Measurements from ENCODE around the gene NFE2.
"Not testable (repeated sequence)": the region's sequence is repeated elsewhere in the genome, so short reads cannot be mapped to it uniquely, and the experiment has no call there.

NFE2 gene

GRCh38 chr12:54292083-54292930, 8.5 kb downstream of the NFE2 start:
- 94 to 95% methylated on average over 28 to 29 of the region's 30 CpGs for WGBS, 2 experiments (ENCODE audit: insufficient coverage in 2 of 2)
- no peak overlapping the region for H3K4me3 ChIP-seq (ENCODE audit: extremely low read depth, insufficient read depth, low read length, poor library complexity, severe bottlenecking)
- H3K36me3 ChIP-seq (ENCODE audit: control insufficient read depth, insufficient read depth, low read length): peaks cover 13% of the 10 kb centered on the region
- H3K27ac ChIP-seq (ENCODE audit: low read depth, low read length, severe bottlenecking): no peak overlapping the region
- H3K9me3 ChIP-seq (ENCODE audit: control insufficient read depth, low read length): no peaks in the 10 kb centered on the region
- peaks cover 2% of the 10 kb centered on the region for H3K4me1 ChIP-seq (ENCODE audit: control insufficient read depth, insufficient read depth, low read length, poor library complexity, severe bottlenecking)

- H3K4me1 ChIP-seq (ENCODE audit: control insufficient read depth, insufficient read depth, low read length, poor library complexity, severe bottlenecking): peaks cover 4% of the 10 kb centered on the region
- no peak overlapping the region for H3K4me3 ChIP-seq (ENCODE audit: extremely low read depth, insufficient read depth, low read length, poor library complexity, severe bottlenecking)
- H3K9me3 ChIP-seq (ENCODE audit: control insufficient read depth, low read length): no peaks in the 10 kb centered on the region
- peak overlapping the region; percentile 37 for H3K27ac ChIP-seq (ENCODE audit: low read depth, low read length, severe bottlenecking)
- peaks cover 57% of the 10 kb centered on the region for H3K36me3 ChIP-seq (ENCODE audit: control insufficient read depth, insufficient read depth, low read length)
- WGBS, 2 experiments (ENCODE audit: insufficient coverage in 2 of 2): 92 to 93% methylated on average over 7 of the region's 8 CpGs
These were observed 13.3 kb downstream of the NFE2 start for GRCh38 chr12:54287261-54288157.

- WGBS, 2 experiments (ENCODE audit: insufficient coverage in 2 of 2): 94% methylated on average over 6 to 11 of the region's 12 CpGs
- no peaks in the 10 kb centered on the region for H3K9me3 ChIP-seq (ENCODE audit: control insufficient read depth, low read length)
- peaks cover 68% of the 10 kb centered on the region for H3K36me3 ChIP-seq (ENCODE audit: control insufficient read depth, insufficient read depth, low read length)
- H3K4me3 ChIP-seq (ENCODE audit: extremely low read depth, insufficient read depth, low read length, poor library complexity, severe bottlenecking): no peak overlapping the region
- peak overlapping the region; percentile 38 for H3K27ac ChIP-seq (ENCODE audit: low read depth, low read length, severe bottlenecking)
- peaks cover 4% of the 10 kb centered on the region for H3K4me1 ChIP-seq (ENCODE audit: control insufficient read depth, insufficient read depth, low read length, poor library complexity, severe bottlenecking)
These were observed 14.5 kb downstream of the NFE2 start for GRCh38 chr12:54286042-54287030.

DNA sequence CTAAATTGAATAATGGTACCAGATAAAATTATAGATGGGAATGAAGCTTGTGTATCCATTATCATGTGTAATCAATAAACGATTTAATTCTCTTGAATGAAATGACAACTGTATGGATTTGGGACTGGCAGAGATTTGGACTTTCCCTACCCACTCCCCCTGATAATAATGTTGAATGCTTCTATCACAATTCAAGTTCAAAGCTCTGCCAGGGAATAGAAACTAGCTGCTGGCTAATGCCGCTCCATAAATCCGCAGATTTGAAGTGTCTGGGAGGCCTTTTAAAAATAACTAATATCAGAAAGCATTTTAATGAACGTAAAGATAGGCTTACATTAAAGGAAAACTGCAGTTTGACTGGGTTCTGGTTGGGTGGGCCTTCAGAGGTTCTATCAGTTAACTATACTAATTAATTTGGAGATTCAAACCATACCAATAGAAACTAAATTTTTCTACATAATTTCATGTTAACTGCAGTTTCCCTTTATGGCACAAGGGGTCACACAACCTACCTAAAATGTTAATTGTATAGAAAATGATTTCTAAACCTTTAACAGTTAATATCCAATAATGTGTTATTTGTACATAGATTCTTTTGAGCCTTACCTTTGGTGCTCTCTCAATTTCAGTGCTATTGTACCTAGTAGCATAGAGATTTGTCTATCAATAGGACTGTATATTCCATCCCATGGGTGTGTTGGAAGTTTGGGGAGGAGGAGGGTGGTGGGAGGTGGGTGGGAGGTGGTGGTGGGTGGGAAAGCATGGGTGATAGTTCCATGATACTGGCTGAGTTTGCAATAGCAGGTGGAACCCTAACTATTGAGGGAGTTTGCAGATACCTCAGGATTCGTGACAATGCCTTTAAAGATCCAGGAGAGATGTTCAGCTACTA, 15.4 kb downstream of the NFE2 start:
- H3K4me3 ChIP-seq (ENCODE audit: extremely low read depth, insufficient read depth, low read length, poor library complexity, severe bottlenecking): peak overlapping the region; percentile 18
- H3K4me1 ChIP-seq (ENCODE audit: control insufficient read depth, insufficient read depth, low read length, poor library complexity, severe bottlenecking): peaks cover 4% of the 10 kb centered on the region
- 83 to 100% methylated on average over 1 of the region's 5 CpGs for WGBS, 2 experiments (ENCODE audit: insufficient coverage in 2 of 2)
- H3K9me3 ChIP-seq (ENCODE audit: control insufficient read depth, low read length): no peaks in the 10 kb centered on the region
- H3K36me3 ChIP-seq (ENCODE audit: control insufficient read depth, insufficient read depth, low read length): peaks cover 70% of the 10 kb centered on the region
- peak overlapping the region; percentile 71 for H3K27ac ChIP-seq (ENCODE audit: low read depth, low read length, severe bottlenecking)

DNA sequence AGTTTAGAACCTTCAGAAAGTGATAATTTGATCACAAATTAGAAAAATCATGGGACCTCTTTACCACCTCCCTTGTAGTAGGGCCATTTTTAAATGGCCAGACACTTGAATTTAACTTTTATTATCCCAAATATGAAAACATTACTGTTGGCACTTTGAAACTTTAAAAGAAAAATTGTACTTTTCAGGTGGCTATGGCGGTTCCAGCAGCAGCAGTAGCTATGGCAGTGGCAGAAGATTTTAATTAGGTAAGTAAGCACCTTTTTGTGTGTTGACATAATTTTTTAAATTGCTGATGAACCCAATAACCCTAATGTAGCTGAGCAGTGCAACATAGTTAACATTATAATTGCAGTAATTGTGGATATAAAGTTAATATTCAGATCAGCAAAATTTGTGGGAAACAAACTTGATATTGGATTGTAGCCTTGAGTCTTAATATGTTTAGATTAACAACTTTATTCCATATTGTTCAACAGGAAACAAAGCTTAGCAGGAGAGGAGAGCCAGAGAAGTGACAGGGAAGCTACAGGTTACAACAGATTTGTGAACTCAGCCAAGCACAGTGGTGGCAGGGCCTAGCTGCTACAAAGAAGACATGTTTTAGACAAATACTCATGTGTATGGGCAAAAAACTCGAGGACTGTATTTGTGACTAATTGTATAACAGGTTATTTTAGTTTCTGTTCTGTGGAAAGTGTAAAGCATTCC, 16.6 kb downstream of the NFE2 start:
- H3K36me3 ChIP-seq (ENCODE audit: control insufficient read depth, insufficient read depth, low read length): peaks cover 70% of the 10 kb centered on the region
- WGBS, 2 experiments (ENCODE audit: insufficient coverage in 2 of 2): 100% methylated on average over 1 of the region's 2 CpGs; no CpG with 5 or more reads in 1 of the 2 experiments
- not testable (repeated sequence) for H3K4me1 ChIP-seq (ENCODE audit: control insufficient read depth, insufficient read depth, low read length, poor library complexity, severe bottlenecking); H3K9me3 ChIP-seq (ENCODE audit: control insufficient read depth, low read length)
- peak overlapping the region; percentile 74 for H3K4me3 ChIP-seq (ENCODE audit: extremely low read depth, insufficient read depth, low read length, poor library complexity, severe bottlenecking)
- H3K27ac ChIP-seq (ENCODE audit: low read depth, low read length, severe bottlenecking): peak overlapping the region; percentile 43

DNA sequence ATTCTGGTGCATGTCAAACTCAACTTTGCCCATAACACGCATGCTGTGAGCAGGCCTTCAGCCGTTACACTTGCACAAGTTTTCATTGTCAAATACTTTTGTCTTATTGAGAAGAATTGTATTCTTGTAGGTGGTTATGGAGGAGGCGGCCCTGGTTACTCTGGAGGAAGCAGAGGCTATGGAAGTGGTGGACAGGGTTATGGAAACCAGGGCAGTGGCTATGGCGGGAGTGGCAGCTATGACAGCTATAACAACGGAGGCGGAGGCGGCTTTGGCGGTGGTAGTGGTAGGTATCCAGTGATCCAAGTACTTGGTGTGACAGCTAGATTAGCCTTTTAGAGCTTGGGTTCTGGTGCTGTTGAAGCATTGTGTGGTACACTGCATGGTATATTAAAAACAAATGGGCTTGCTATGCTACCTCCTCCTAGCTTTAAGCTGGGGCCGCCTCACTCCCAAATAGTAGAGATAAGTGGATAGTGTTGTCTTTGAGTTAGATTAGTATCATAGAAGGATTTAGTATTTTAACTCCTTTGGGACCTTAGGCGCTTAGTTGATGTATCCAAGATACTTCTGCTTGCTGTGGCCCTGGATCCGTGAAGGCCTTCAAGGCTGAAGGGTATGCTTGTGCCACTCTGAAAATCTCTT, 17.7 kb downstream of the NFE2 start:
- H3K9me3 ChIP-seq (ENCODE audit: control insufficient read depth, low read length): no peaks in the 10 kb centered on the region
- peak overlapping the region; percentile 43 for H3K27ac ChIP-seq (ENCODE audit: low read depth, low read length, severe bottlenecking)
- peaks cover 4% of the 10 kb centered on the region for H3K4me1 ChIP-seq (ENCODE audit: control insufficient read depth, insufficient read depth, low read length, poor library complexity, severe bottlenecking)
- peak overlapping the region; percentile 74 for H3K4me3 ChIP-seq (ENCODE audit: extremely low read depth, insufficient read depth, low read length, poor library complexity, severe bottlenecking)
- 54 to 64% methylated on average over 4 to 8 of the region's 11 CpGs for WGBS, 2 experiments (ENCODE audit: insufficient coverage in 2 of 2)
- H3K36me3 ChIP-seq (ENCODE audit: control insufficient read depth, insufficient read depth, low read length): peaks cover 65% of the 10 kb centered on the region

DNA sequence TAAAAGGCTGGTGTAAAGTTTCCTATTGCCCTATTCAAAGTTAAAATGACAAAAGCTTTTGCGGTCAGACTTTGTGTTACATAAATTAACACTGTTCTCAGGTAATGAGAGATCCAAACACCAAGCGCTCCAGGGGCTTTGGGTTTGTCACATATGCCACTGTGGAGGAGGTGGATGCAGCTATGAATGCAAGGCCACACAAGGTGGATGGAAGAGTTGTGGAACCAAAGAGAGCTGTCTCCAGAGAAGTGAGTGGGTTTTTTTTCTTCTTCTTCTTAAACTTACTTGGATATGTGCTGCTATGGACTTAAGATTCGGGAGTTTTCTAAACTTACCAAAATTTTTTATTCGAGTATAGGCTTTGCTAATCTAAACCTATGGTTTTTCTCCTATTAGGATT, 19.1 kb downstream of the NFE2 start:
- Histone ChIP-seq H3K4me3 (ENCODE audit: extremely low read depth, insufficient read depth, low read length, poor library complexity, severe bottlenecking) (peak overlapping the region; percentile 74), H3K4me1 (ENCODE audit: control insufficient read depth, insufficient read depth, low read length, poor library complexity, severe bottlenecking) (peaks cover 14% of the 10 kb centered on the region), H3K36me3 (ENCODE audit: control insufficient read depth, insufficient read depth, low read length) (peaks cover 57% of the 10 kb centered on the region), H3K27ac (ENCODE audit: low read depth, low read length, severe bottlenecking) (peak overlapping the region; percentile 96)
- WGBS, 2 experiments (ENCODE audit: insufficient coverage in 2 of 2): 0% methylated on average over 1 of the region's 4 CpGs; no CpG with 5 or more reads in 1 of the 2 experiments
- H3K9me3 ChIP-seq (ENCODE audit: control insufficient read depth, low read length): not testable (repeated sequence)

DNA sequence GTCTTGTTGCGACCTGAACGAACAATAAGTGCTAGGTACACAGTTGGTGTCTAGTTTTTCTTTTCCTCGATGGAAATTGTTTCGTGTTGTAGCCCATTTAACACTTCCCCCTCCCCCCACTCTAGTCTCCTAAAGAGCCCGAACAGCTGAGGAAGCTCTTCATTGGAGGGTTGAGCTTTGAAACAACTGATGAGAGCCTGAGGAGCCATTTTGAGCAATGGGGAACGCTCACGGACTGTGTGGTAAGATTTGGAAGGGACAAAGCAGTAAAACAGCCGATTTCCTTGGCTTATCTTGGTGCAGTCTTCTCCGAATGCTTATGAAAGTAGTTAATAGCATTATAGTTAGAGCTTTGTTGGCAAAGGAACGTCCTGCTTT, 19.6 kb downstream of the NFE2 start:
- H3K9me3 ChIP-seq (ENCODE audit: control insufficient read depth, low read length): not testable (repeated sequence)
- H3K27ac ChIP-seq (ENCODE audit: low read depth, low read length, severe bottlenecking): peak overlapping the region; percentile 96
- WGBS, 2 experiments (ENCODE audit: insufficient coverage in 2 of 2): 0 to 6% methylated on average over 4 to 5 of the region's 10 CpGs
- H3K4me1 ChIP-seq (ENCODE audit: control insufficient read depth, insufficient read depth, low read length, poor library complexity, severe bottlenecking): peaks cover 17% of the 10 kb centered on the region
- peak overlapping the region; percentile 74 for H3K4me3 ChIP-seq (ENCODE audit: extremely low read depth, insufficient read depth, low read length, poor library complexity, severe bottlenecking)
- peaks cover 56% of the 10 kb centered on the region for H3K36me3 ChIP-seq (ENCODE audit: control insufficient read depth, insufficient read depth, low read length)
